GM18498 (cell line): ENCODE results near the gene DCUN1D3.
A peak's percentile ranks its signal among the peaks of the same experiment; 100 is the strongest.
"Not testable (repeated sequence)": the region's sequence is repeated elsewhere in the genome, so short reads cannot be mapped to it uniquely, and the experiment has no call there.

Experiments used
- ATAC-seq: cut with Tn5 transposase; IDR thresholded peaks from one replicate; pipeline ENCODE4 v1.9.1; 2021; ENCODE audit warnings: mild to moderate bottlenecking, moderate library complexity; ENCODE audit not compliant: unreplicated experiment

Gene DCUN1D3

DNA sequence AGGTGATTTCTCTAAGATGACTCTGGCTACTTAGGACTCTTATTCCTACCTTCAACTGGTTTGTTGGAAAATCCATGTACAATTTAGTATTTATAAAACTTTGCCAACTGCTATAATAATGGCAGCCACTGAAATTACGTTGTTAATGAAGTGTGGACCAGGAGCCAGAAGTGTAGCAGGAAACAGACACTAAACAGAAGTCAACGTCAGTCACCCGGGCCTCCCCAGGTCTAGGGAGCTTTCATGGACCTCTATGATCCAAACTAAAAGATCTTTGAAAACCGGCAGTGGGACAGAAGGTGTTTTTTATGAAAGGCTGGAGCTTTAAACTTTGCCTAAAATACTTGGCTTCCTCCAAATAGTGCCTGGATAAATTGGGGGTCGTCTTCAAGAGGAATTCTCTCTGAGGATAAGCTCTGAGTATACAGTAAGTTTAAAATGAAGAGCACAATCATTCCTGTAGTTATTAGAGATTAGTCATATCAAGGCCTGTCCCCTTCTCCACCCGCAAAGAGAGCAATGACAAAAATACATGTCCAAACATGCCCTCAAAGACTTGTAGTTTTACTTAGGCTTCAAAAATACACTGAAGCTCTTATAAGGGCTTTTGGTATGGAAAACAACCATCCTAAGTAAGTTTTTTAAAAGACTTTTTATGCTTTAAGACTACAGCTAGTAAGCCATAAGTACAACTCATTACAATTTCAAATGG is 34.6 kb downstream of the DCUN1D3 start:
- peak; percentile 78 for ATAC-seq

DNA sequence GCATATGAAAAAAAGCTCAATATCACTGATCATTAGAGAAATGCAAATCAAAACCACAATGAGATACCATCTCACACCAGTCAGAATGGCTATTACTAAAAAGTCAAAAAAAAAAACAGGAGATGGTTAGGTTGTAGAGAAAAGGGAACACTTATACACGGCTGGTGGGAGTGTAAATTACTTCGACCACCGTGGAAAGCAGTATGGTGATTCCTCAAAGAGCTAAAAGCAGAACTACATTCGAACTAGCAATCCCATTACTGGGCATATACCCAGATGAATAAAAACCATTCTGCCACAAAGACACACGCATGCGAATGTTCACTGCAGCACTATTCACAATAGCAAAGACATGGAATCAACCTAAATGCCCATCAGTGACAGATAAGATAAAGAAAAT is 35.8 kb downstream of the DCUN1D3 start:
- ATAC-seq, result not testable (repeated sequence)

DNA sequence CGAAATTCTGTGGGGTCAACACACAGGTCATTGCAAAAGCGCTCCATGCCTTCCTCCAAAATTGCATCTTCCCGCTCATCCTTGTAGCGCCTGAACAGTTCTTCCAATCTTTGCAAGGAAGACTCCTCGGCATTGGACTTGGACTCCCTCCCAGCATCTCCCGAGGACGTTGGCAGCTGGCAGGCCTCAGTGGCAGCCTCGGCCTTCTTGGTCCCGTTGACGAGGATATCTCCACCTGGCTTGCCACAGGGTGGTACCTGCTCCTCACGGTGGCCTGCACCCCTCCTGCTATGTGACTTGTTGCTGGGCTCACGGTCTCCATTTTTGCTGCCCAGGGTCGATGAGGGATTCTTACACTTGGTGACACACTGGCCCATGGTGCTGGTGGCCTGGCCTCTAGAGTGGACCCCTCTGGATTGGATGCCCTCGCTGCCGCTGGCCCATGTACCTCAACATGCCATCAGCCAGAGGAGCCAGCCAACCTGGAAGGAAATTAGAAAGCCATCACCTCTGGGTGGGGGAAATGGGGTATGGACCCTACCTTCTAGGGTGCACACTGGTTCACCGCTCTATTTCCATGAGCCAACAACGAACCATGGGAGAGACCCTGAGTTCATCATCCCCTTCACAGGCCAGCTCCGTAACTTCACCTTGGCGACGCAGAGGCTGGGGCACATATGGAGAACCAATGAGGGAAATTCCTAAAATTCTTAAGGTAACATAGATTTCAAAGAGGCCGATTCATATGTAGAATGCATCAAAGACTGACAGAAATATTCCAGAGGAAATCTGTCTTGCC is 37.8 kb downstream of the DCUN1D3 start:
- no peak for ATAC-seq

DNA sequence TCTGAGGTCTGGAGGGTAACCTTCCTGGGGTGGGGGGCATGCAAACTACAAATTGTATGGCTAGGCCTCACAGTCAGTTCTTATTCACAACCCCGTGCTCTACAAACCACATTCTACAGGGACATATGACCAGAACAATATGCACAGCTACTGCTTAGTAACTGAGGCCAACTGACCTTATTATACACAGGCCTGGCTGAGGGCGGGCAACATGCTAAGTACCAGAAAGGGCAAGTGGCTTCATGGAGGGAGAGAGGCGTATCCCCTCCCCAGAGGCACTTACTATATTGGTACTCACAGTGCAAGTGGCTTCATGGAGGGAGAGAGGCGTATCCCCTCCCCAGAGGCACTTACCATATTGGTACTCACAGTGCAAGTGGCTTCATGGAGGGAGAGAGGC is 39.2 kb downstream of the DCUN1D3 start:
- not testable (repeated sequence) for ATAC-seq

DNA sequence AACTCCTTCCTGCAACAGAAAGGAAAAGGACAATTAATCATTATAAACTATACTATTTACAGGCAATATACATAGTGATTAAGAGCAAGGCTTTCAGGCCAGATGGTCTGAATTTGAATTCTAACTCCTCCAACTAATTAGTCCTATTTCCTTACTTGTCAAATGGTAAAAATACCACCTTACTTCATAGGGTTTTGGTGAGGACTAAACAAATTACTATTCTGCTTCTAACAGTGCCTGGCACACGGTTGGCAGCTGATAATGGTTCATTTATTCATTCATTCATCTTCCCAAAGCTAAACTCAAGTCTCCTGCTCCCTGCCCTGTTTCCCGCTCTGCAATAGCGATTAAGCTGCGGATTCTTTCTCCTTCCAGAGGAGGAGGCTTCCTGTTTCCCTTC is 39.8 kb downstream of the DCUN1D3 start:
- no peak for ATAC-seq

DNA sequence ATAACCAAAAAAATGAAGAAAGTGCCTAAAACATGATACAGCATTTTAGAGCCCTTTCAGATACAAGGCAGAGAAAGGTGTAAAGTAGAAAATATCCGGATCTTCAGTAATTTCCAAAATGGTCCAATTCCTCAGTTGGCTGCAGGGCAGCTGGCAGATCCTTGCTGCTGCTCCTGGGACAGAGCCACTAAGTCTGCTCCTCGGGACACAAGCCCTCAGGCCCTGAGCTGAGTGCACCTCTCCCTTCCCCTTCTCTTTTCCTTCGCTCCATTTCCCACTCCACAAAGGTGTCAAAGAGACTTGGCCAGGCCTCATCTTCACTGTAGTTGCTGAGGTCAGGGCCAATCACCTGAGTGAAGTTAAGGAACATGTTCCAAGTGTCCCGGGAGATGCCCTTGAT is 40.5 kb downstream of the DCUN1D3 start:
- ATAC-seq, result no peak

DNA sequence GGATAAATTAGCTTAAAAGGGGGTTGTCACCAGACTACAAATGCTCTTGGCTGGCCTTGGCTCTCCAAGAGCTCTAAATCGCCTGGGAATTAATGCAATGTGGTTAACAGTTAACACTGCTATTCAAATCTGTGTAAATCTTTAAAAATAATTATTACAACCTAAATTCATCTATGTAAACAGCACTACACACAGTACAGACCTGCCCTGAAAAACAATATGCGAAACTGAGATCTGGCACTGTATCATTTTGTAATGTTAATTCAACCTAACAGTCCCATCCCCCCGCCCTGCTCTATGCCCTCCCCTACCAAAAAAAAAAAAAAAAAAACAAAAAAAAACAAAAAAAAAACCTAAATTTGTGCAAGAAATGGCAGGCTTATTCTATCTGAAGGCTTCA is 40.9 kb downstream of the DCUN1D3 start:
- ATAC-seq, result no peak

DNA sequence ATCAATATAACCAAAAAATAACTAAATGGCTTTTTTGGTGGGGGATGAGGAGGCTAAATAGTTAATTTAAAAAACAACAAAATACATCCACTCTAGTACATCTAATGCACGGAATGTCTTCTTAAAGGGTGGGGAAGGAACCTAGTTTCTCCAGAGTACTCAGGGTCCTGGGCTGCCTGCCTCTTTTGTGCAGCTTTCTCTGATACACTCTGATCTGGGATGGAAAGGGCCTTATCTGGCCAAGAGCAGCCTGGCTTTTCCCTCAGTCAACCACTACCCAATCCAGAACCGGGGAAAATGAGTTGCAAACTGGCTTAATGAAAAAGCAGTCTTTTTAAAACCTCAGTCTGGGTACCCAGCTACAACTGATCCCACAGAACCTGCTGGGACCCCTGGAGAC is 42.9 kb downstream of the DCUN1D3 start:
- ATAC-seq, result no peak

DNA sequence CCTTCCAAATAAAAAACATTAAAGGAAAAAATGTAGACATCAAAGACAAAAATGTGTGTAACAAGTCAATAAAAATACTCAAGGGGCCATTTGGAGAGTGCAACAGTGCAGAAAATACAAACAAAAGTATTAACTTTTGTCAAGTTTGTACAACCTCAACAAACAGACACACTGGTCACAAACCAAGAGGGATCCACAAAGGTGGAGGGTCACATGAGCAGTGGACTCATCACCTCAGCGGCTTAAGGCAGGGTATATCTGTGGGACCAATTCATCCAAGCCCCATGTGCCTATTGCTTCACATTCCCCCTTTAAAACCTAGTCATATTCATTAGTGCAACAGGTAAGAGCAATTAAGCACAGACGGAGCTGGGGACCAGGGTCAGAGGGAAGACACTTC is 45.2 kb downstream of the DCUN1D3 start:
- no peak for ATAC-seq

DNA sequence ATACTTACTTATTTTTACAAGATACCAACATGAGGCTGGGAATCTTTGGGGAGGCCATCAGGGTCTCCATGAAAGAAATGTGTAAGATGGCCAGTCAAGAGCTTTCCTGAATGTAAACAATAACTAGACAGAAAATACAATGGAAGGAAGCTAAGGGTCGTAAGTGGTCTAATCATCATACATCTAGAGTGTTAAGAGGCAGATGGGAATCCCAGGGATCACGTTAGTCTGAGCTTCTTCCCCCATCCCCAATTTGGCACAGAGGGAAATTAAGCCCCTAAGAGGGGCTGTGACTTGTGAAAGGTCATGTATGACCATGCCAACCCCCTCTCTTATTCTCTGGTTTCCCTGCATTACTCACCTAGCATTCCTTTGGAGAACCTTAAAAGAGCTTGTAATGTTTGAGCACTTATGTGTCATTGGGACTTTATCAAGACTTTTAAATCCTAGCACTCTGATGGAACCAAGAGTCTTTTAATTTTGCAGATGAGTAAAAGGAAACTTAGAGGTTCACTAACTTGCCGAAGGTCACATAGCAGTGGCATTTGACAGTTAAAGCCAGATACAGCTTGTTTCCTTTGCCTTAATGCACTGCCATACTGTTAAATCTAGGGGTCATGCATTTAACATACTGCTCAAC is 46.1 kb downstream of the DCUN1D3 start:
- ATAC-seq, result no peak

DNA sequence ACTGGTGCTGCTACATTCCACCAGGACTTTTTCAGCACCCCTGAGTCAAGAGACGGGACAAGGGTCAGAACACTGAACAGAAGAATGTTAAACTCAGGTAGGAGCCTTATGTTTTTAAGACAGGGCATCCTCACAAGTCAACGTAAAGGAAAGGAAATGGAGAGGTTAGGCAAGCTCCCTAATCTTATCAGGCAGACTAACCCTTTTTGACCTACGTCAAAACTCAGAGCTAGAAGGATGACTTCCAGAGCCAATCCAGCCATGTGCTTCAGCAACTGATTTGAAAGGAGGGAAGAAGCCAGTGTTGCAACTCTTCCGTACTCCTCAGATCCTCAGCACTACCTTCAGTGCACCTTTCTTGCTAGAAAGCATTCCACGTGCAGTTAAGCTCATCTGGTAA is 47.0 kb downstream of the DCUN1D3 start:
- no peak for ATAC-seq

DNA sequence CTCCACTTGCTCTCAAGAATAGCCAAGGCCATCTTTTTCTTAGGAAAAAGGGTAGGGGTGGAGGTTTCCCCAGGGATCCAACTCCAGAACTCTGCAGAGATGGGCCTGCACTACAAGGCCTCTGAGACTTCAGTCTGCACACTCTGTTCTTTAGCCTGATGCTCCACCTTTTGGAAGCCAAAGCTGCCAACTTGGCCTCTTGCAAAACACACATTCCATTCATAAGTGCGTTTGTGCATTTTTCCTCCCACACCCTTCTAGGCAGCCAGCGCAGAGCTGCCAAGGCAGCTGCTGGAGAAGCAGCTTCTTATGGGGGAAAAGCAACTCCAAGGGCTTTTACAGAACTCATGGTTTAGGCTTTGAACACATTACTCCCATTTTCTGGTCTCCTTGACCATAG is 48.6 kb downstream of the DCUN1D3 start:
- no peak for ATAC-seq

DNA sequence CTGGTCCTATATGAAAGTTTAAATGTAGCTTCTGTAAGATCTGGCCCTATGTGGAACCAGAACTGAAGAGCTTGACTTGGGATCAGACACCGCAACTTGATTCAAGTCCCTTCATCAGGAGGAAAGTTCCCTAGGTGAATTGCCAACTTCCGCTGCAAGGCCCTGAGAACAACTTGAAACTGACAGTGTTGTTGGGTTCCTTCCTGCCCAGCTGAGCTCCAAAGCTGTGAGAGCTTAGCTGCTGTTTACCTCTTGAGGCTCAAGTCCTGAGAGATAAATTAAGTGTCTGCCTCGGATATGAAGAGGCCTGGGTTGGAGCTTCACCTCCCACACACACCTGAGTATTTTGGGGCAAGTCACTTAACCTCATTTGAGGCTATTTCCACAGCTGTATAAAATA is 49.2 kb downstream of the DCUN1D3 start:
- no peak for ATAC-seq

DNA sequence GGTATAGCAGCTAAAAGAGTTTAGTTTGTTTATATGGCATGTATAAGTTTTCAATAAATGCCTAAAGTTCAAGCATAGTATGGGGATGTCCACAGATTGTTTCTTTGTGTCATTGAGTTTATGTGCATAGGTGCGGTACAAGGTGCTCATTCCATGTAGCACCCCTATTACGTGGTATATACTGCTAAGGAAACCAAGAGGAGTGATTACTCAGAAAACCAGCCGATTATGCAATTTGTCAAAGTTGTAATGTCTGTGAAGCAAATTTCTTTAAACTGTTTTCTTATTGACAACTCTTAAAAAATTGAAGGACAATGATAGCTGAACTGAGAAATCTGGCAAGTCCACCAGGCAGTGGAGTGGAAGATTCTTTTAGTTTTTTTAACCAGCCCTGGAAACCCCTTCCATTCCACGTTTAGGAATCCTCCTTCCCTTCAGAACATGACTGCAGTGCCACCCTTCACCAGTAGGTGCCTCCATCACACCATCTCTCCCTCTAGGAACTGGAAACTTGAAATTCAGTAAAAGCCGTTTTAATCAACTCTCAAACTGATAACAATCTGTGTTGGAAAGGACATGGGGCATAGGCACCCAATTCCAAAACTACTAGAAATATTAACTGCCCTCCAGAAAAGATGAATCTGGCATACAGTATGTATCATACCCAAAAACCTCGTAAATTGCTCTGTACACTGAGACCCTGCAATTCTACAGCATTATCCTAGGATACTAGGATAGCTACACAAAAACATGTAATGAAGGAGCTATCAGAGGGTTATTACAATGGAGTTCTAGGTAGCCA is 50.4 kb downstream of the DCUN1D3 start:
- ATAC-seq, result no peak

DNA sequence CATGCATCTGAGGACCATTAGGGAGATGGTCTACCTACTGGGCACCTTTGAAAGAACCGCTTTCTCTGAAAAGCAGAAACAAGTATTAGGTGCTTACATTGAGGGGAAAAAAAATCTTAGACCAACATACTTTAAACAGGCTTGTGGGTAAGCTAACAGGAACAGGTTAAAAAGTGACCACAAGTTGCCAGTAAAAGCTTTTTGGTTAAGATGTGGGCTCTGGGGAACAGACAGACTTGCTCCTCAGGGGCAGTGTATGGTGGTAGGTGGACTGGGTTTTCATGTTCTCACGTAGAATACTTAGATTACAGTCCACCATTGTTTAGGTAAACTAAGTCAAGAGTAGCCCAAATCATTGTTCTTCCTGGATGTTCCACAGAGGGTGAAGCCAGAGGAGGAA is 52.6 kb downstream of the DCUN1D3 start:
- ATAC-seq, result no peak

DNA sequence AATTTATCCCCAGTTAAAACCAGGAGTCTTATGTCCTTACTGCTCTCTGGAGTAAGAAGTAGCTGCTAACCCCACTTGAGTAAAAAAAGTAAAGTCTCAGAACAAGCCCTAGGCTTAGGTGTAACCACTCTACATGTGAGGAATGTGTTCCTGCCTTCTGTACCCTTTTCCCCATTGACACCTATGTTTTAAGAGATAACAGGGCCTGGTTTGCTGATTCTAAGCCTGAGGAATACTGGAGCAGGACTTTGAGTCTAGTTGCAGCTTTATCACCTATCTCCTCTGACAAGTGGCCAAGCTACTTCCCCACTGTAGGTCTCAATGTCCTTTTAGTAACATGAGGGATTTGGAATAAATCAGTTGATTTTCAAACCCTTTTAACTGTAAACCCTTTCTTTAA is 53.6 kb downstream of the DCUN1D3 start:
- no peak for ATAC-seq

DNA sequence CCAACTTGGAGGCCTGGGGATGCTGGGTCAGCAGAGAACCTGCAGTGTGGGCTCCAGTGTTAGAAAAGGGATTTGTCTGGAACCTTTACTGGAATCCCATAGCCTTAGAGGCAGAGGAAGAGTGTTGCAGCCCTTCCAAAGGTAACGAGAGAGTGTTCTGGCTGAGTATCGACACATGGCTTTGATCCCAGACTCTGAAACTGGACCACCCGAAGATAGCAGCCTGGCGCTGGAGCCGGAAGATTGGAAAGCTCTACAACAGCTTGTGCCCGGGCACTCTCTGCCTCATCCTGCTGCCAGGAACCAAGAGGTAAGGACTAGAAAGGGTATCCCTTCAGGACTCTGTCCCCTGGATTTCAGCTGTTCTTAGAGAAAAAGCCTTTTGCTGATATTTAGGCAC is 54.1 kb downstream of the DCUN1D3 start:
- ATAC-seq, result no peak

DNA sequence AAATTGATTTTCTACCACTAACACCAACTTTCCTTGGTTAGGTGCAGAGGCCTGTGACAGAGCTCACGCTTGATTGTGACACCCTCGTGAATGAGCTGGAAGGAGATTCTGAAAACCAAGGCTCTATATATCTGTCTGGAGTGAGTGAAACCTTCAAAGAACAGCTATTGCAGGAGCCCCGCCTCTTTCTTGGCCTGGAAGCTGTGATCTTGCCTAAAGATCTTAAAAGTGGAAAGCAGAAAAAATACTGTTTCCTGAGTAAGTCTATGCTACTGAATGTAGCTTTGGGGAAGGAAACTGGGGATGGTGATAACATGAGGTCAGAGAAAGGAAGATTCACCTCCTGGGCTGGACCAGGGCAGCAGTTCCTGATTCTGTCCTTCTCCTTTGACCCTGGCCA is 55.6 kb downstream of the DCUN1D3 start:
- no peak for ATAC-seq

DNA sequence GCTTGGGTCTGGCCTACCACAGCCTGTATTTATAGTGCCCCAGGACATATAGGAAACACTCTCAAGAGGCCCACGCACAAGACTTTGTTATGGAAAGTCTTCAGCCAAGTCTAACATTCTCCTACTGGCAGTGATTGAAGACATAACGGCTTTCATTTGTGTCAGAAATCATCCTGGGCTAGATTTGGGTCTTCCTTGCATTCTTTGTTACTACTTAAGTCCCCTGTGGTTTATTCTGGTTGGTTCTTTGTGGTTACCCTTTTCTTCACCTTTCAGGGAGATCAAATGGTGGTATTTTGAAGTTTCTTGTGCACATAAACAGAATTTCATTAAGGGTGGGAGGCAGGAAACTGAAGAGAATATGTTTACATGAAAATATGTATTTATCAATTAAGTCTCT is 56.1 kb downstream of the DCUN1D3 start:
- ATAC-seq, result no peak

DNA sequence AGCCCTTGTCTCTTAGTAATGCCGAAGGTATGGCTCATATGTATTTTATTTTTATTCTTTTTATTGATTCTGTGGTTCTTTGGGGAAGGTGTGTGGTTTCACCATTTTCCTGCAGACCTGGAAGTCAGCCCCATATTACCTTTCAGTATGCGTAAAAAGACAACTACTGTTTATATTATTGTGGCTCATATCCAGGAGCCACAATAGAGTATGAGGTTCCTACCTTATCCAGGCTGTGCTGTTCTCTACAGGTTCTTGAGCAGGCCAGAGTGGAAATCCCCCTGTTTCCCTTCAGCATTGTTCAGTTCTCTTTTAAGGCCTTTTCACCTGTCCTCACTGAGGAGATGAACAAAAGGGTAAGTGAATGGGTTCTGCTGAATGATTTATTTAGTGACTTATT is 60.7 kb downstream of the DCUN1D3 start:
- no peak for ATAC-seq

DNA sequence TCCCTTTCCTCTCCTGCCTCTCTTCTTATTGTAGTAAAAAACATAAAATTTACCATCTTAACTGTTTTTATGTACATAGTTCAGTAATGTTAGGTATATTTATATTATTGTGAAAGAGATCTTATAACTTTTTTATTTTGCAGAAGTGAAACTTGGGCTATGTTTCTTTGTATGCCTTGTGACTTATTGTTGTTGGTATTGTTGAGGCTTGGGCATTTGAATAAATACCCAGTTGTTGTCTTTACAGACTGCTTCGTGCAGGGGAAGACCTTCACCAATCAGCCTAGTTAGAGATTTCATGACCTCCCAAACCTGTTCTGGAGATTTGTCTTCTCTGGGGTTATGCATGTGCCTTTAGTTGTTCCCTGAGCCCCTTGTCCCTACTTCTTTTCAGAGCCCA is 61.9 kb downstream of the DCUN1D3 start:
- ATAC-seq, result no peak
